ENCODE data around the gene ST6GALNAC3. TPM values are rescaled to one million over a fixed set of nuclear protein-coding genes. Genes with fewer than 3 reads are reported as not detected.

The ST6GALNAC3 gene
- total RNA-seq, 1 experiment from 2014 or later: 0.03 TPM

- DNase-seq (ENCODE audit: low read depth, low spot score): no peak
- H3K4me3 ChIP-seq (ENCODE audit: low read depth in 2 of 2, low read length in 2 of 2): no peak overlapping the region
- no peaks in the 10 kb centered on the region for H3K9me3 ChIP-seq (ENCODE audit: control insufficient read depth, insufficient read depth, low read depth, low read length)
- ATAC-seq: no peak
- H3K27me3 ChIP-seq (ENCODE audit: control insufficient read depth, insufficient read depth, low read length): no peaks in the 10 kb centered on the region
- in situ Hi-C loops (cut with HindIII; ENCODE audit: low pct_unique_long_range_greater_than_20kb, low sequenced_read_pairs) (no loop called here), intact Hi-C loops (cut with micrococcal nuclease; ENCODE audit: unreplicated experiment) (no loop called here)
- no peak overlapping the region for H3K27ac ChIP-seq (ENCODE audit: low read length)
- no peaks in the 10 kb centered on the region for H3K4me1 ChIP-seq (ENCODE audit: control insufficient read depth, insufficient read depth, low read length)
- BruUV-seq (replicated peaks): no TSS peak
- H3K36me3 ChIP-seq (ENCODE audit: control insufficient read depth, insufficient read depth, low read length): no peaks in the 10 kb centered on the region
- ChIA-PET POLR2A (no interaction called here), CTCF (no interaction called here)
- TF ChIP-seq TCF7L2 (IDR thresholded peaks at IDR 0.05; ENCODE audit: low read depth, low read length): no peak
- TF ChIP-seq POLR2AphosphoS5 (IDR thresholded peaks at IDR 0.05; ENCODE audit: low read depth, low read length): no peak
- TF ChIP-seq CTCF (IDR thresholded peaks at IDR 0.05): no peak
- no peak for TF ChIP-seq REST (IDR thresholded peaks at IDR 0.05; ENCODE audit: insufficient read depth in 1 of 2, low read depth in 2 of 2, low read length in 1 of 2)
- TF ChIP-seq SIN3A (IDR thresholded peaks at IDR 0.05; ENCODE audit: borderline replicate concordance, insufficient read depth, low read depth, low read length): no peak
These were observed 135.1 kb downstream of the ST6GALNAC3 start for GRCh38 chr1:76209648-76210047.

GRCh38 chr1:76210160-76210559, 135.6 kb downstream of the ST6GALNAC3 start:
- no peaks in the 10 kb centered on the region for H3K4me1 ChIP-seq (ENCODE audit: control insufficient read depth, insufficient read depth, low read length)
- ChIA-PET CTCF (no interaction called here), POLR2A (no interaction called here)
- no TSS peak for BruUV-seq (replicated peaks)
- intact Hi-C loops (cut with micrococcal nuclease; ENCODE audit: unreplicated experiment) (no loop called here), in situ Hi-C loops (cut with HindIII; ENCODE audit: low pct_unique_long_range_greater_than_20kb, low sequenced_read_pairs) (no loop called here)
- ATAC-seq: no peak
- H3K27ac ChIP-seq (ENCODE audit: low read length): no peak overlapping the region
- DNase-seq (ENCODE audit: low read depth, low spot score): no peak
- H3K9me3 ChIP-seq (ENCODE audit: control insufficient read depth, insufficient read depth, low read depth, low read length): no peaks in the 10 kb centered on the region
- H3K4me3 ChIP-seq (ENCODE audit: low read depth in 2 of 2, low read length in 2 of 2): no peak overlapping the region
- no peaks in the 10 kb centered on the region for H3K27me3 ChIP-seq (ENCODE audit: control insufficient read depth, insufficient read depth, low read length)
- H3K36me3 ChIP-seq (ENCODE audit: control insufficient read depth, insufficient read depth, low read length): no peaks in the 10 kb centered on the region
- TF ChIP-seq CTCF (IDR thresholded peaks at IDR 0.05) (no peak), REST (IDR thresholded peaks at IDR 0.05; ENCODE audit: insufficient read depth in 1 of 2, low read depth in 2 of 2, low read length in 1 of 2) (no peak), TCF7L2 (IDR thresholded peaks at IDR 0.05; ENCODE audit: low read depth, low read length) (no peak), SIN3A (IDR thresholded peaks at IDR 0.05; ENCODE audit: borderline replicate concordance, insufficient read depth, low read depth, low read length) (no peak), POLR2AphosphoS5 (IDR thresholded peaks at IDR 0.05; ENCODE audit: low read depth, low read length) (no peak)
